Uterine smooth muscle cell (primary cell): Measurements from ENCODE around the gene ZNF747. TPM values are rescaled to one million over a fixed set of nuclear protein-coding genes. Genes with fewer than 3 reads are reported as not detected.

Experiments used
- total RNA-seq: library from RNA; depleted of rRNA; stranded (reverse); fragments of >200 nt; gene quantifications from 2 replicates; pipeline ENCODE4 v1.2.3, GENCODE V29; 2014

ZNF747 gene
- total RNA-seq: 6.5 and 10.6 TPM in 2 replicates

GRCh38 chr16:30534368-30535105 lies at the start of gene ZNF747:
ZNF747 (minus strand) TSS chr16:30534858; CDS start chr16:30534679, 179 bp downstream.

GRCh38 chr16:30571445-30572322 lies 37.0 kb upstream of the ZNF747 start, which contains the start of gene ZNF688:
ZNF688 (minus strand) TSS chr16:30571714; CDS start chr16:30571629, 85 bp downstream.

GRCh38 chr16:30557957-30558788 lies 23.5 kb upstream of the ZNF747 start, which contains the start of gene ZNF764:
ZNF764 (minus strand) TSS chr16:30558374; CDS start chr16:30558182, 192 bp downstream.

DNA sequence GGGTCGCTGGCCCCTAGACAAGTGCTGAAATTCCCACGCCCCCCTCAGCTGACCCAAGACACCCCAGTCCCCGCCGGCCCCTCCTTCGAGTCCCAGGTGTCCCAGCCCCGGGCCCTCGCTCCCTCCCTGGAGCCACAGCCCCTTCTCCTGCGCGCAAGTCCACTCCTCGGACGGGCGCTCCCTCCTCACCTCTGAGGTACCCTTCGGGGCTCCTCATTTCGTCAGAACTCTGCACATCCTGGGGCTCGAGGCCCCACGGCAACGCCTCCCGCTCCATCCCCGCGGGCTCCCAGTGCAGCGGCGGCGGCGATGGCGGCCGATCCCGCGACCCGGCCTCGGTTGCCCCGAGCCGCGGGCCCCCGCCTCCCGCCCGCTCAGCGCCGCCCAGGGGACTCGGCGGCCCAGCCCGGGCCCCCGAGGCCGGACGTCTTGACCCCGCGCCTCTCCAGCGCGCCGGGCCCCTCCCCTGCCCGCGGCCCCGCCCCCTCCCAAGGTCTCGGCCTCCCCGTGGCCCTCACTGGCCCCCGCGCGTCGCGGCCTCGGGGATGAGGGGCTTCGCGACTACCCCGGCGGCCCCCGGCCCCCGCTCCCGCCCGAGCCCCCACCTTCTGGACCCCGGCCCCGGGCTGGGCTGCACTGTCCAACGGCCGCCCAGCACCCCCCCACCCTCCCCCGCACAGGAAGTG lies 8.4 kb downstream of the ZNF747 start, which contains the start of gene ZNF768:
ZNF768 (minus strand) TSS at position 430 of the 686 bp plus-strand sequence; CDS start at position 277, 153 bp downstream.

Other genes starting within 250 kb of the ZNF747 start
- gene CD2BP2, start 179.6 kb downstream of the ZNF747 start, total RNA-seq: 37.9 and 41.6 TPM in 2 replicates
- gene TBC1D10B, start 164.4 kb downstream of the ZNF747 start, total RNA-seq: 34.7 and 40.4 TPM in 2 replicates
- 0.75 TPM in 1 of 2 replicates, not detected in the other for gene MYL11, start 160.1 kb downstream of the ZNF747 start, total RNA-seq
- gene SEPTIN1, start 152.3 kb downstream of the ZNF747 start, total RNA-seq: 0.25 TPM in 1 of 2 replicates, not detected in the other
- gene ZNF48, start 139.4 kb downstream of the ZNF747 start, total RNA-seq: 6.0 and 8.2 TPM in 2 replicates
- gene ZNF771, start 127.3 kb downstream of the ZNF747 start, total RNA-seq: 14.2 and 17.1 TPM in 2 replicates
- gene DCTPP1, start 104.8 kb downstream of the ZNF747 start, total RNA-seq: 12.9 and 25.0 TPM in 2 replicates
- 16.5 and 26.6 TPM in 2 replicates for gene SEPHS2, start 89.0 kb downstream of the ZNF747 start, total RNA-seq
- not detected in 2 replicates for gene ITGAL, start 62.1 kb downstream of the ZNF747 start, total RNA-seq
- gene ZNF768, start 8.3 kb downstream of the ZNF747 start, total RNA-seq: 20.3 and 21.6 TPM in 2 replicates
- gene ZNF764, start 23.5 kb upstream of the ZNF747 start, total RNA-seq: 5.4 and 5.6 TPM in 2 replicates
- 8.9 and 10.3 TPM in 2 replicates for gene ZNF688, start 36.9 kb upstream of the ZNF747 start, total RNA-seq
- 7.5 and 12.1 TPM in 2 replicates for gene ZNF785, start 50.8 kb upstream of the ZNF747 start, total RNA-seq
- 4.1 and 4.4 TPM in 2 replicates for gene ZNF689, start 75.5 kb upstream of the ZNF747 start, total RNA-seq
- gene PRR14, start 116.1 kb upstream of the ZNF747 start, total RNA-seq: 4.8 and 5.1 TPM in 2 replicates
- gene FBRS, start 123.6 kb upstream of the ZNF747 start, total RNA-seq: 16.8 and 27.6 TPM in 2 replicates
- gene SRCAP, start 164.3 kb upstream of the ZNF747 start, total RNA-seq: 25.5 and 30.9 TPM in 2 replicates
- gene PHKG2, start 213.6 kb upstream of the ZNF747 start, total RNA-seq: 25.4 and 31.5 TPM in 2 replicates
- 3.4 and 3.8 TPM in 2 replicates for gene CFAP119, start 227.2 kb upstream of the ZNF747 start, total RNA-seq
- 86.2 and 88.5 TPM in 2 replicates for gene RNF40, start 227.5 kb upstream of the ZNF747 start, total RNA-seq